Stimulated activated CD4-positive, alpha-beta T cell treated with anti-CD3 and anti-CD28 coated beads, Interleukin-1b, Interleukin-23, amount 100 ng/mL, for 4 hours (primary cell): ENCODE measurements around the gene HSBP1L1.
"Not testable (repeated sequence)": the region's sequence is repeated elsewhere in the genome, so short reads cannot be mapped to it uniquely, and the experiment has no call there.

Experiments
- DNase-seq, 2 donors: peaks; one replicate each; pipeline ENCODE4 v3.0.0-alpha.2; 2020; ENCODE audit warnings: low read depth in 2 of 2

The HSBP1L1 gene

DNA sequence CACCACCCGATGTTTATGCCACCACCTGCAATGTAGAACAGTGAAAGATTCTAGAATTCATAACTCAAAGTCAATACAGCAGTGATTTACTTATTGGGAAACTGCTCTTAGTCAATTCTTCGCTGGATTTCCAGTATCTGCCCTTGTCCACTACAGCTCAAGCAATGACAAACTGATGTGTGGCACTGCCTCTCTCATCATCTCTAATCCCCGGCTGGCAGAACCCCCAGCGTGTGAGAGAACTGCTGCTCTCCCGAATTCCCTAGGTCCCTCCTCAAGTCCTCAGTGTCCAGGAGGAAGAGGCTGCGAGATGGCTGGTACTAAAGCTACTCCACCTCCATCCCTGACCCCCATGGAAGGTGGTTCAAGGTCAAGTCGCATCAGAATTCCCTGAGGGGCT, 22.3 kb downstream of the HSBP1L1 start:
- DNase-seq: no peak

GRCh38 chr18:79987566-79987965, 23.1 kb downstream of the HSBP1L1 start:
- DNase-seq: no peak

DNA sequence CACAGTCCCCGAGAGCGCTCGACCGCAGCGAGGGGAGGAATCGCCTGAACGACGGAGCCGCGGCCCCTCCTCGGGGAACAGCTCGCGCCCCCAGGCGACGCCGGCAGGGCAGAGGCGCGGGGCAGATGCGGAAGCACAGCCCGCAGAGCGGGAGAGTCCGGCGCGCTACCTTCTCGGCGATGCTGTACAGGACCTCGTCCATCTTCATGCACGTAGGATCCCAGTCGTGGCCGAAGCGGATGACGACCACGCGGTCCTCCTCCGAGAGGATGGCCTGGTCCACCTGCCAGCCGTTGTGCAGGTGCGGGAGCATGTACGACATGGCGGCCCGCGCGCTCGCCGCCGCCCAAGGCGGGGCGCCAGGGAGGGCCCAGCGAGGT, 23.6 kb downstream of the HSBP1L1 start:
- DNase-seq: peak; percentile 24 to 52

GRCh38 chr18:79988451-79989194, 24.2 kb downstream of the HSBP1L1 start, which contains the start of gene TXNL4A:
Gene TXNL4A (minus strand): TSS chr18:79988563. CDS start chr18:79988392, 171 bp downstream.
- DNase-seq: peak; percentile 75 to 80

DNA sequence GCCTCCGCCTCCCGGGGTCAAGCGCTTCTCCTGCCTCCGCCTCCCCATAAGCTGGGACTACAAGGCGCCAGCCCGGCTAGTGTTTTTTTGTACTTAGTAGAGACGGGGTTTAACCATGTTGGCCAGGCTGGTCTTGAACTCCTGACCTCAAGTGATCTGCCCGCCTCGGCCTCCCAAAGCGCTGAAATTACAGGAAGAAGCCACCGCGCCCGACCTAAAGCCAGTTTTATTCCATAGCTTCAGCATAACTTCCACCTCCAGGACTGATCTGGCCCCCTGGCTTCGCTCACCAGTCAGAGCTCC, 24.7 kb downstream of the HSBP1L1 start:
- no peak for DNase-seq

DNA sequence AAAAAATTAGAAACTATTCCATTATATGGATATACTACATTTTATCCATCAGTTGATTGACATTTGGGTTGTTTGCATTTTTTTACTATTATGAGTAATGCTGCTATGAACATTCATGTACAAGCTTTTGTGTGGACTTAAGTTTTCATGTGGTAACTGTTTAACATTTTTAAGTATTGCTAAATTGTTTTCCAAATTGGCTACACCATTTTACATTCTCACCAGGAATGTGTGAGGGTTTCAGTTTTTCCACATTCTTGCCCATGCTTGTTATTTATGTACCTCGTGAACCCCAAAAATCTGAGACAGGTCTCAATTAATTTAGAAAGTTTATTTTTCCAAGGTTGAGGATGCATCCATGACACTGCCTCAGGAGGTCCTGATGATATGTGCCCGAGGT, 27.1 kb downstream of the HSBP1L1 start:
- no peak for DNase-seq

GRCh38 chr18:79999701-80000100, 35.3 kb downstream of the HSBP1L1 start:
- DNase-seq: not testable (repeated sequence)

- DNase-seq: no peak
These were observed 36.4 kb downstream of the HSBP1L1 start for GRCh38 chr18:80000877-80001276.

- no peak for DNase-seq
These were observed 38.0 kb downstream of the HSBP1L1 start for GRCh38 chr18:80002468-80002867.

- DNase-seq: no peak
These were observed 40.3 kb downstream of the HSBP1L1 start for GRCh38 chr18:80004600-80005342.

DNA sequence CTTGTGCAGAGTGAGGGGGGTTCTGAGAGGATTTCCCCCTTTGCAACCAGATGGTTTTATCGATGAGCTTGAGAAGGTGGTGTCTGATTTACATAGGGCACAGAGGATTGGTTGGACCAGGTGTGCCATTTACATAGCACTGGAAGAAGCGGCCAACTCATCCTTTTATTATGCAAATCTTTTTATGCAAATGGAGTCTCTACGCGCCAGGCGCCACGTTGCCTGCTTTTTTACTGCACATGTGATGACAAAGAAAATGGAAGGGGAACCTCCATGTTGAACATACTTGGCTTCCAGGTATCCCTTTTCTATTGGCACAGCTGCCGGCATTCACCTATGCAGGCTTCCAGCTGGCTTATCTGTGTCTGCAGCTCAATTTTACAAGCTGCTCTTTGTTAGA, 42.3 kb downstream of the HSBP1L1 start:
- DNase-seq: no peak

DNA sequence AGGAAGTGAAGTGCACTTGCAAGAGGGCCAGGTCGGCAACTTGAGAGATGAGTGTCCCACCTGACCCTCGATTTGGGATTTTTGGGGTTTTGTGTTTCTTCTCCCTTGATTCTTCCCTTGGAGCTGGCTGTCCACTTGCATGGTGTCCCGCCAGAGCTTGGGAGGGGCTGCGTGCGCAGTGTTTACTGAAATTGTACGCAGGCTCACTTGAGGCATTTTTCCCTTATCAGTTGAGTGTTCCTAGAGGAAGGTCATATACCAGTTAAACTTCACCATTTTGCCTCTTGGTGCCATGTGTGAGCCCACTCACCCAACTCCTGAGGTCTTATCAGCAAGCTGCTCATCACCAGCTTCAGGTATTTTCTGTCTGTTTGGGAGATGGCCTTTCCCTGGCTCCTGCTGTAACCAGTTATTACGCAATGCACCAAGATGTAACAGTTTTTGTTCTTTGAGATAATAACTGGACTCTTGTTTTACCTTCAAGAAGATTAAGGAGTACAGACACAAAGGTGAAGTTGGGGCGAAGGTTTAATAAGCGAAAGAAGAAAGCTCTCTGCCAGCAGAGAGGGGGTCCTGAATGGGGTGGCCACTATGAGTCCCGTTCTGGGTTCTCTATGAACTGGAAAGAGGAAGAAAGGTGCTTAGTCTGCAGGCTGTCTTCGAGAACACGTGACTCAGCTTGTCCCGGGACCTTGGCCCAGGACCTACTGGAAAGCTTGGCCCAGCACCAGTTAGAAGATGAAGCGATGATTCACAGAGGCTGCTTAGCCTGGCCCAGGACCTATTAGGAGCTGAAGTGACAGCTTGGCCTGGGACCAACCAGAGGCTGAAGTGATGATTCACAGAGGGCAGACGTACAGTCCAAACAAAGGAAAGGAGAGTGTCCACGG, 45.5 kb downstream of the HSBP1L1 start:
- no peak for DNase-seq

DNA sequence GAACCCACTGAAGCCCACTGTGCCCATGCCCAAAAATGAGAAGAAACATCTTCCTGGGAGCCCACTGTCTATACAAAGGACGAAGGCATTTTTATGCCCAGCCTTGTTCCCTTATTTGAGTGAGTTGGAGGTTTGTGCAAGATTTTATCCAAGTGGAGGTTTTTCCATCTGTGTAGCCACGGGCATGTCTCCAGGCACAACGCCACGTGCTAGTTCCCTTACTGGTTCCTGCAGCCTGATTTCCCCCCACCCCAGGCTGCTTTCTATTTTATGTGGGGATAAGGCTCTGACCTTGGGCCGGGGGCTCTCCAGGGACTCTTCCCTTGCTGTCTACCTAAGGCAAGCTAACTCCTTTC, 46.1 kb downstream of the HSBP1L1 start:
- no peak for DNase-seq

- not testable (repeated sequence) for DNase-seq
These were observed 47.2 kb downstream of the HSBP1L1 start for GRCh38 chr18:80011496-80012137.

DNA sequence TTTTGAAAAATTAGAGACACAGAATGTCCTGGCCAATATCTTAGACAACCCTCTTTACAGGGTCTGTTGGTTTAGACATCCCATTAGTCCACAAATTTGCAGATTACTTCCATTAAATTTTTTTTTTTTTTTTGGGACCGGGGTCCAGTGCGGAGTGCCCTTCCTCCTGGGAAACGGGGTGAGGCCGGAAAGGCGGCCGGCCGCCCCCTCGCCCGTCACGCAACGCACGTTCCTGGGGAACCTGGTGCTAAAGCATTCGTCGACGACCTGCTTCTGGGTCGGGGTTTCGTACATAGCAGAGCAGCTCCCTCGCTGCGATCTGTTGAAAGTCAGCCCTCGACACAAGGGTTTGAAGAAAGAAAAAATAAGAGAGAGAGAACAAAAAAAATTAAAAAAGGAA, 48.3 kb downstream of the HSBP1L1 start:
- no peak for DNase-seq
